GM18499 (cell line): ENCODE results near the gene ADGRD1.

ENCODE experiments used
- ATAC-seq: cut with Tn5 transposase; IDR thresholded peaks from one replicate; pipeline ENCODE4 v1.9.1; 2021; ENCODE audit warnings: moderate number of reproducible peaks; ENCODE audit not compliant: insufficient read depth, unreplicated experiment

Gene ADGRD1

GRCh38 chr12:131167334-131167733, 213.6 kb downstream of the ADGRD1 start:
- ATAC-seq = no peak

- ATAC-seq = no peak
These were observed 217.3 kb downstream of the ADGRD1 start for GRCh38 chr12:131171029-131171428.

- ATAC-seq = no peak
These were observed 221.2 kb downstream of the ADGRD1 start for GRCh38 chr12:131174901-131175300.

- no peak for ATAC-seq
These were observed 222.6 kb downstream of the ADGRD1 start for GRCh38 chr12:131176266-131176665.

- no peak for ATAC-seq
These were observed 223.2 kb downstream of the ADGRD1 start for GRCh38 chr12:131176926-131177325.

GRCh38 chr12:131177599-131177998, 223.9 kb downstream of the ADGRD1 start:
- no peak for ATAC-seq

GRCh38 chr12:131187602-131188001, 233.9 kb downstream of the ADGRD1 start:
- no peak for ATAC-seq

GRCh38 chr12:131188131-131189050, 234.7 kb downstream of the ADGRD1 start:
- ATAC-seq = no peak

- no peak for ATAC-seq
These were observed 236.1 kb downstream of the ADGRD1 start for GRCh38 chr12:131189781-131190180.

- no peak for ATAC-seq
These were observed 237.3 kb downstream of the ADGRD1 start for GRCh38 chr12:131190965-131191364.
